ENCODE data around the gene MBOAT1.

- TF ChIP-seq POLR2A (IDR thresholded peaks at IDR 0.05) (no peak), EP300 (IDR thresholded peaks at IDR 0.05) (no peak), CTCF (IDR thresholded peaks at IDR 0.05) (no peak)
Observed at GRCh38 chr6:20234136-20234535, 21.9 kb upstream of the MBOAT1 start.

All from stomach (tissue), 4 donors.